Effector memory CD8-positive, alpha-beta T cell (primary cell): ENCODE measurements around the gene LRRC55.

Experiments
- ATAC-seq: fragments of 150-1000 bp; cut with Tn5 transposase; replicated peaks from 2 replicates; pipeline ENCODE4 v1.10.0; 2021; ENCODE audit warnings: mild to moderate bottlenecking, moderate library complexity
- DNase-seq, 3 experiments: peaks; one replicate each; pipeline ENCODE4 v3.0.0; 2021
- H3K27ac Mint-ChIP-seq, 2 donors: one replicate each; pipeline ENCODE4 v1.8.0; 2022; ENCODE audit warnings: mild to moderate bottlenecking in 2 of 2, mixed read lengths in 2 of 2, moderate library complexity in 2 of 2
- H3K27me3 Mint-ChIP-seq, 2 donors: one replicate each; pipeline ENCODE4 v1.8.0; 2022; ENCODE audit warnings: mixed read lengths in 2 of 2
- H3K36me3 Mint-ChIP-seq: one replicate; pipeline ENCODE4 v1.8.0; 2022; ENCODE audit warnings: mild to moderate bottlenecking, moderate library complexity, mixed read lengths; ENCODE audit not compliant: insufficient read depth
- H3K4me1 Mint-ChIP-seq, 2 donors: one replicate each; pipeline ENCODE4 v1.8.0; 2022; ENCODE audit warnings: low read depth in 2 of 2, mixed read lengths in 2 of 2
- H3K4me3 Mint-ChIP-seq, 2 donors: one replicate each; pipeline ENCODE4 v1.8.0; 2022; ENCODE audit warnings: mild to moderate bottlenecking in 2 of 2, mixed read lengths in 2 of 2, moderate library complexity in 2 of 2
- H3K9me3 Mint-ChIP-seq, 2 donors: one replicate each; pipeline ENCODE4 v1.8.0; 2022; ENCODE audit warnings: mixed read lengths in 2 of 2

The LRRC55 gene

GRCh38 chr11:57154739-57155138 lies 27.0 kb upstream of the LRRC55 start:
- Mint-ChIP-seq H3K27me3 (peaks cover 19 to 29% of the 10 kb centered on the region in 2 donors), H3K4me1 (no peaks in the 10 kb centered on the region), H3K36me3 (no peaks in the 10 kb centered on the region), H3K27ac (no peak overlapping the region), H3K9me3 (peaks cover 0 to 1% of the 10 kb centered on the region in 2 donors), H3K4me3 (no peak overlapping the region)
- DNase-seq (no peak), ATAC-seq (no peak)

- Mint-ChIP-seq H3K27me3 (peaks cover 19 to 29% of the 10 kb centered on the region in 2 donors), H3K9me3 (peaks cover 0 to 1% of the 10 kb centered on the region in 2 donors), H3K36me3 (no peaks in the 10 kb centered on the region), H3K4me3 (no peak overlapping the region), H3K27ac (no peak overlapping the region), H3K4me1 (no peaks in the 10 kb centered on the region)
- no peak for ATAC-seq
- DNase-seq, result no peak
These were observed 26.4 kb upstream of the LRRC55 start for GRCh38 chr11:57155400-57155799.

- peaks cover 19 to 29% of the 10 kb centered on the region in 2 donors for H3K27me3 Mint-ChIP-seq
- H3K9me3 Mint-ChIP-seq, result peaks cover 0 to 1% of the 10 kb centered on the region in 2 donors
- H3K4me1 Mint-ChIP-seq, result no peaks in the 10 kb centered on the region
- ATAC-seq, result no peak
- H3K27ac Mint-ChIP-seq, result no peak overlapping the region
- no peaks in the 10 kb centered on the region for H3K36me3 Mint-ChIP-seq
- no peak overlapping the region for H3K4me3 Mint-ChIP-seq
- DNase-seq, result no peak
These were observed 25.7 kb upstream of the LRRC55 start for GRCh38 chr11:57155838-57156607.

- H3K27ac Mint-ChIP-seq, result no peak overlapping the region
- H3K4me3 Mint-ChIP-seq, result no peak overlapping the region
- ATAC-seq (no peak), DNase-seq (no peak)
- H3K4me1 Mint-ChIP-seq, result no peaks in the 10 kb centered on the region
- peaks cover 22 to 34% of the 10 kb centered on the region in 2 donors for H3K27me3 Mint-ChIP-seq
- H3K9me3 Mint-ChIP-seq, result peaks cover 0 to 1% of the 10 kb centered on the region in 2 donors
- H3K36me3 Mint-ChIP-seq, result no peaks in the 10 kb centered on the region
These were observed 24.8 kb upstream of the LRRC55 start for GRCh38 chr11:57156928-57157327.

GRCh38 chr11:57157624-57158023 lies 24.1 kb upstream of the LRRC55 start:
- Mint-ChIP-seq H3K9me3 (peaks cover 0 to 1% of the 10 kb centered on the region in 2 donors), H3K4me1 (no peaks in the 10 kb centered on the region), H3K36me3 (no peaks in the 10 kb centered on the region), H3K27me3 (peaks cover 26 to 41% of the 10 kb centered on the region in 2 donors), H3K4me3 (no peak overlapping the region), H3K27ac (no peak overlapping the region)
- DNase-seq (no peak), ATAC-seq (no peak)

GRCh38 chr11:57158180-57158579 lies 23.6 kb upstream of the LRRC55 start:
- Mint-ChIP-seq H3K27me3 (peaks cover 26 to 46% of the 10 kb centered on the region in 2 donors), H3K4me3 (no peak overlapping the region), H3K27ac (no peak overlapping the region), H3K9me3 (peaks cover 0 to 1% of the 10 kb centered on the region in 2 donors), H3K4me1 (no peaks in the 10 kb centered on the region), H3K36me3 (no peaks in the 10 kb centered on the region)
- DNase-seq, result no peak
- ATAC-seq, result no peak

GRCh38 chr11:57158599-57158998 lies 23.2 kb upstream of the LRRC55 start:
- H3K36me3 Mint-ChIP-seq, result no peaks in the 10 kb centered on the region
- H3K9me3 Mint-ChIP-seq, result peaks cover 0 to 1% of the 10 kb centered on the region in 2 donors
- no peak overlapping the region for H3K27ac Mint-ChIP-seq
- no peak overlapping the region for H3K4me3 Mint-ChIP-seq
- no peaks in the 10 kb centered on the region for H3K4me1 Mint-ChIP-seq
- ATAC-seq (no peak), DNase-seq (no peak)
- peaks cover 26 to 50% of the 10 kb centered on the region in 2 donors for H3K27me3 Mint-ChIP-seq

GRCh38 chr11:57160665-57161064 lies 21.1 kb upstream of the LRRC55 start:
- ATAC-seq (no peak), DNase-seq (no peak)
- peaks cover 0 to 1% of the 10 kb centered on the region in 2 donors for H3K9me3 Mint-ChIP-seq
- peaks cover 32 to 55% of the 10 kb centered on the region in 2 donors for H3K27me3 Mint-ChIP-seq
- H3K4me3 Mint-ChIP-seq, result no peak overlapping the region
- no peaks in the 10 kb centered on the region for H3K4me1 Mint-ChIP-seq
- no peaks in the 10 kb centered on the region for H3K36me3 Mint-ChIP-seq
- H3K27ac Mint-ChIP-seq, result no peak overlapping the region

- H3K36me3 Mint-ChIP-seq, result no peaks in the 10 kb centered on the region
- H3K4me3 Mint-ChIP-seq, result no peak overlapping the region
- H3K27me3 Mint-ChIP-seq, result peaks cover 28 to 48% of the 10 kb centered on the region in 2 donors
- H3K4me1 Mint-ChIP-seq, result no peaks in the 10 kb centered on the region
- no peak for ATAC-seq
- no peak for DNase-seq
- no peak overlapping the region for H3K27ac Mint-ChIP-seq
- H3K9me3 Mint-ChIP-seq, result peaks cover 0 to 1% of the 10 kb centered on the region in 2 donors
These were observed 20.4 kb upstream of the LRRC55 start for GRCh38 chr11:57161351-57161750.

GRCh38 chr11:57162179-57162898 lies 19.4 kb upstream of the LRRC55 start:
- ATAC-seq (no peak), DNase-seq (no peak)
- H3K9me3 Mint-ChIP-seq, result peaks cover 0 to under 1% of the 10 kb centered on the region in 2 donors
- peaks cover 24 to 42% of the 10 kb centered on the region in 2 donors for H3K27me3 Mint-ChIP-seq
- H3K36me3 Mint-ChIP-seq, result no peaks in the 10 kb centered on the region
- no peak overlapping the region for H3K4me3 Mint-ChIP-seq
- no peak overlapping the region for H3K27ac Mint-ChIP-seq
- H3K4me1 Mint-ChIP-seq, result no peaks in the 10 kb centered on the region

GRCh38 chr11:57163160-57163868 lies 18.4 kb upstream of the LRRC55 start:
- no peak overlapping the region for H3K27ac Mint-ChIP-seq
- ATAC-seq (no peak), DNase-seq (no peak)
- H3K27me3 Mint-ChIP-seq, result peaks cover 22 to 36% of the 10 kb centered on the region in 2 donors
- no peaks in the 10 kb centered on the region for H3K4me1 Mint-ChIP-seq
- no peaks in the 10 kb centered on the region for H3K9me3 Mint-ChIP-seq
- no peak overlapping the region for H3K4me3 Mint-ChIP-seq
- H3K36me3 Mint-ChIP-seq, result no peaks in the 10 kb centered on the region

- Mint-ChIP-seq H3K27me3 (peaks cover 22 to 44% of the 10 kb centered on the region in 2 donors), H3K36me3 (no peaks in the 10 kb centered on the region), H3K27ac (no peak overlapping the region), H3K4me1 (no peaks in the 10 kb centered on the region), H3K4me3 (no peak overlapping the region), H3K9me3 (no peaks in the 10 kb centered on the region)
- DNase-seq (no peak), ATAC-seq (no peak)
These were observed 17.4 kb upstream of the LRRC55 start for GRCh38 chr11:57164317-57164716.

- H3K9me3 Mint-ChIP-seq, result no peaks in the 10 kb centered on the region
- H3K27me3 Mint-ChIP-seq, result peaks cover 16 to 37% of the 10 kb centered on the region in 2 donors
- no peak overlapping the region for H3K27ac Mint-ChIP-seq
- no peak overlapping the region for H3K4me3 Mint-ChIP-seq
- DNase-seq, result no peak
- no peak for ATAC-seq
- H3K4me1 Mint-ChIP-seq, result no peaks in the 10 kb centered on the region
- H3K36me3 Mint-ChIP-seq, result no peaks in the 10 kb centered on the region
These were observed 14.5 kb upstream of the LRRC55 start for GRCh38 chr11:57167125-57167846.
